ENCODE data around the gene GLT1D1.

- TF ChIP-seq CHD2 (IDR thresholded peaks at IDR 0.05; ENCODE audit: low read length, partially characterized antibody) (no peak), MAX (IDR thresholded peaks at IDR 0.05; ENCODE audit: low read depth) (no peak), CTCF (IDR thresholded peaks at IDR 0.05) (no peak), REST (IDR thresholded peaks at IDR 0.05; ENCODE audit: low read depth, low read length) (no peak), GATA2 (CRISPR knock-in tag; IDR thresholded peaks at IDR 0.05) (no peak), NRF1 (IDR thresholded peaks at IDR 0.05; ENCODE audit: low read depth, low read length) (no peak)
These were observed 67.2 kb downstream of the GLT1D1 start for GRCh38 chr12:128920468-128920867.
